GM12878 (cell line): ENCODE measurements around the gene COX18. TPM values are rescaled to one million over a fixed set of nuclear protein-coding genes. Genes with fewer than 3 reads are reported as not detected.

Experiments used
- ATAC-seq: fragments of 200-7000 bp; cut with Tn5 transposase; 3 replicates; pipeline ENCODE4 v1.9.1; 2020; ENCODE audit warnings: mild to moderate bottlenecking, moderate library complexity
- BruUV-seq: library from RNA; stranded (reverse); fragments of 400-500 nt; replicated peaks from 2 replicates; lab custom pipeline; 2021; lab: Mats Ljungman, UMichigan
- CTCF ChIA-PET: fragments of 300-600 bp; sonication (Branson Sonifier 250); formaldehyde crosslinking; extraction: SDS; loops from one replicate; lab custom pipeline; 2021; ENCODE audit warnings: inconsistent platforms; lab: Yijun Ruan, JAX
- POLR2A ChIA-PET: fragments of 350-600 bp; formaldehyde crosslinking; extraction: SDS; loops from one replicate; lab custom pipeline; 2021; ENCODE audit warnings: inconsistent platforms; lab: Charles Lee
- RAD21 ChIA-PET: fragments of 300-600 bp; sonication (Branson Sonifier 250); formaldehyde crosslinking; loops from one replicate; lab custom pipeline; 2023; ENCODE audit warnings: antibody characterized with exemption; ENCODE audit not compliant: unreplicated experiment; lab: Charles Lee
- SMC1A ChIA-PET: fragments of 300-600 bp; sonication (Branson Sonifier 250); formaldehyde crosslinking; loops from one replicate; lab custom pipeline; 2023; ENCODE audit not compliant: unreplicated experiment, uncharacterized antibody; lab: Charles Lee
- DNase-seq: peaks from one replicate; pipeline ENCODE4 v3.0.0-alpha.2; 2011; ENCODE audit warnings: low read depth, low spot score
- FAIRE-seq: peaks from 3 replicates; lab custom pipeline; 2011; peaks lifted over from hg19 to GRCh38; lab: Jason Lieb, UNC
- H2AFZ ChIP-seq: 2 replicates; pipeline ENCODE4 v1.6.0; 2011; ENCODE audit warnings: low read depth, low read length, control low read depth; ENCODE audit not compliant: control insufficient read depth
- H3K27ac ChIP-seq: 2 replicates; pipeline ENCODE4 v1.5.1; 2011; ENCODE audit warnings: control low read depth; ENCODE audit not compliant: control insufficient read depth, insufficient read depth
- H3K27me3 ChIP-seq, 2 experiments: replicated peaks in 1 of 2; 2 replicates each; pipeline versions ENCODE4 v1.6.0 to v1.6.1; 2011; ENCODE audit warnings: low read length in 1 of 2; ENCODE audit not compliant: control insufficient read depth in 2 of 2, insufficient read depth in 2 of 2
- H3K36me3 ChIP-seq, 2 experiments: 2 replicates each; pipeline ENCODE4 v1.5.1; 2011; ENCODE audit warnings: low read length in 1 of 2; ENCODE audit not compliant: control insufficient read depth in 2 of 2, insufficient read depth in 2 of 2
- H3K4me1 ChIP-seq: 2 replicates; pipeline ENCODE4 v1.6.1; 2011; ENCODE audit warnings: mild to moderate bottlenecking, low read length, moderate library complexity, mixed read lengths; ENCODE audit not compliant: control insufficient read depth, insufficient read depth
- H3K4me2 ChIP-seq: 2 replicates; pipeline ENCODE4 v1.6.0; 2011; ENCODE audit warnings: control low read depth; ENCODE audit not compliant: control insufficient read depth, insufficient read depth
- H3K4me3 ChIP-seq: fragments of 200-600 bp; sonication (generic); 2 replicates; pipeline ENCODE4 v1.5.1; 2016
- H3K79me2 ChIP-seq: 2 replicates; pipeline ENCODE4 v1.6.0; 2011; ENCODE audit warnings: low read length; ENCODE audit not compliant: control insufficient read depth, insufficient read depth
- H3K9ac ChIP-seq: 2 replicates; pipeline ENCODE4 v1.8.0; 2011; ENCODE audit warnings: low read length, control low read depth, mixed read lengths; ENCODE audit not compliant: control insufficient read depth, insufficient read depth
- H3K9me3 ChIP-seq: replicated peaks from 3 replicates; pipeline ENCODE4 v1.5.1; 2011; ENCODE audit warnings: mild to moderate bottlenecking, low read length; ENCODE audit not compliant: control insufficient read depth, insufficient read depth
- H4K20me1 ChIP-seq: 2 replicates; pipeline ENCODE4 v1.6.0; 2011; ENCODE audit not compliant: control insufficient read depth, insufficient read depth
- BACH1 ChIP-seq: fragments of 450-650 bp; IDR thresholded peaks from 2 replicates; pipeline ENCODE4 v1.6.1; 2017; ENCODE audit warnings: mild to moderate bottlenecking, borderline replicate concordance
- ESRRA ChIP-seq: IDR thresholded peaks from 2 replicates; pipeline ENCODE4 v1.6.1; 2012; ENCODE audit warnings: mild to moderate bottlenecking, low read length, improper control_type of control experiment
- ETV6 ChIP-seq, 2 experiments: fragments of 450-650 bp in 1 of 2; IDR thresholded peaks in 1 of 2; conservative IDR thresholded peaks in 1 of 2; 2 replicates each; pipeline ENCODE4 v1.6.1; 2014; ENCODE audit warnings: antibody characterized with exemption in 1 of 2, borderline replicate concordance in 1 of 2, low read depth in 1 of 2, mild to moderate bottlenecking in 1 of 2, moderate library complexity in 1 of 2
- IKZF2 ChIP-seq, 2 experiments: fragments of 450-650 bp; IDR thresholded peaks; 2 replicates each; pipeline ENCODE4 v1.6.1; 2017; ENCODE audit warnings: mild to moderate bottlenecking in 2 of 2, moderate library complexity in 2 of 2
- IRF5 ChIP-seq: fragments of 450-650 bp; IDR thresholded peaks from 2 replicates; pipeline ENCODE4 v1.6.1; 2017; ENCODE audit warnings: borderline replicate concordance
- LARP7 ChIP-seq: fragments of 450-650 bp; IDR thresholded peaks from 2 replicates; pipeline ENCODE4 v1.6.1; 2017; ENCODE audit warnings: mild to moderate bottlenecking
- MEF2A ChIP-seq: IDR thresholded peaks from 2 replicates; pipeline ENCODE4 v1.6.1; 2011; ENCODE audit warnings: low read depth, mild to moderate bottlenecking, low read length, moderate library complexity; ENCODE audit not compliant: insufficient read depth
- MEF2B ChIP-seq: fragments of 450-650 bp; IDR thresholded peaks from 2 replicates; pipeline ENCODE4 v1.6.1; 2018; ENCODE audit warnings: mild to moderate bottlenecking, moderate library complexity; ENCODE audit not compliant: partially characterized antibody, poor library complexity, severe bottlenecking
- RAD51 ChIP-seq: fragments of 450-650 bp; IDR thresholded peaks from 2 replicates; pipeline ENCODE4 v1.6.1; 2016; ENCODE audit warnings: moderate library complexity, mild to moderate bottlenecking, inconsistent platforms
- RCOR1 ChIP-seq: conservative IDR thresholded peaks from 2 replicates; pipeline ENCODE4 v1.6.1; 2012; ENCODE audit warnings: low read depth, low read length, improper control_type of control experiment
- STAT1 ChIP-seq: fragments of 450-650 bp; conservative IDR thresholded peaks from 2 replicates; pipeline ENCODE4 v1.6.1; 2014; ENCODE audit warnings: antibody characterized with exemption, mild to moderate bottlenecking
- ZBTB4 ChIP-seq: fragments of 450-650 bp; formaldehyde crosslinking; IDR thresholded peaks from 2 replicates; pipeline ENCODE4 v1.4.0; 2022; ENCODE audit warnings: mild to moderate bottlenecking, moderate library complexity
- ZNF217 ChIP-seq: fragments of 450-650 bp; IDR thresholded peaks from 2 replicates; pipeline ENCODE4 v1.6.1; 2017; ENCODE audit warnings: antibody characterized with exemption, mild to moderate bottlenecking
- ZNF24 ChIP-seq: fragments of 450-650 bp; IDR thresholded peaks from 2 replicates; pipeline ENCODE4 v1.6.1; 2017; ENCODE audit warnings: antibody characterized with exemption, mild to moderate bottlenecking
- ZNF274 ChIP-seq: IDR thresholded peaks from one replicate; pipeline ENCODE4 v1.8.0; 2011; ENCODE audit not compliant: insufficient read length, insufficient read depth
- WGBS: methylation state at CpG from one replicate; pipeline ENCODE4 v1.1.6; 2016; ENCODE audit warnings: low lambda C conversion rate; ENCODE audit not compliant: insufficient replicate concordance, insufficient coverage; ENCODE audit errors: missing lambda C conversion rate; 5-methylcytosine and 5-hydroxymethylcytosine counted together
- in situ Hi-C: fragments of 300-500 bp; cut with MboI; formaldehyde crosslinking; loops from 9 replicates; pipeline ENCODE4 v1.14.3; 2018; ENCODE audit warnings: mixed read lengths
- intact Hi-C: fragments of 100-400 bp; cut with micrococcal nuclease; formaldehyde crosslinking; loops from one replicate; pipeline ENCODE4 v1.14.2; 2022; ENCODE audit not compliant: unreplicated experiment
- polyA plus RNA-seq, 11 experiments: library from polyadenylated mRNA; depleted of rRNA in 4 of 11; unstranded in 6 of 11; stranded (reverse) in 5 of 11; fragments of >200 nt; fragmentation: Nextera tagmentation in 4 of 11; fragmentation: Illumina TruSeq in 1 of 11; extraction: Ambion mirVana in 4 of 11; extraction: Trizol in 1 of 11; gene quantifications; 1 replicate in 1 of 11; 2 replicates in 10 of 11; pipeline versions ENCODE4 v1.2.1 to v1.2.3, GENCODE V29; 2011 to 2016; ENCODE audit warnings: inconsistent platforms in 2 of 11, missing spikeins in 2 of 11, low read depth in 1 of 11
- total RNA-seq, 4 experiments: library from RNA; depleted of rRNA in 3 of 4; stranded (reverse); fragments of >200 nt in 3 of 4; fragmentation: Illumina TruSeq in 1 of 4; extraction: Trizol in 1 of 4; gene quantifications; 2 replicates each; pipeline versions ENCODE4 v1.2.1 to v1.2.3, GENCODE V29; 2013 to 2021

The COX18 gene
- total and polyA plus RNA-seq, 10 of the 15 experiments (the other 5 are each of a cell fraction or from before 2014, with no cell fraction given): 7.2 to 36.4 (median 17.7) TPM

GRCh38 chr4:73098016-73098415, 28.5 kb upstream of the COX18 start:
- 99% methylated on average over 4 of the region's 4 CpGs for WGBS
- Histone ChIP-seq H3K79me2 (no peaks in the 10 kb centered on the region), H3K27ac (no peak overlapping the region), H4K20me1 (no peaks in the 10 kb centered on the region), H3K9me3 (no peaks in the 10 kb centered on the region), H3K27me3 (no peaks in the 10 kb centered on the region), H3K9ac (no peak overlapping the region), H3K4me2 (no peak overlapping the region), H3K4me3 (no peak overlapping the region), H3K4me1 (no peaks in the 10 kb centered on the region), H2AFZ (no peak overlapping the region), H3K36me3 (peaks cover 6 to 24% of the 10 kb centered on the region in 2 experiments)
- no peak for ATAC-seq
- no TSS peak for BruUV-seq
- DNase-seq: no peak
- ChIA-PET POLR2A (no interaction called here), CTCF (interaction anchor here (1.0 to 1.5 kb wide), 3 partner anchors 9 to 19 kb away, joined by 3 to 5 read pairs (median 3); no protein-coding TSS in a partner anchor), SMC1A (interaction anchor here (0.7 kb wide), 1 partner anchor 144 kb away, joined by 4 read pairs; no protein-coding TSS in a partner anchor), RAD21 (no interaction called here)
- intact Hi-C loops (no loop called here), in situ Hi-C loops (no loop called here)
- no peak for TF ChIP-seq ESRRA
- TF ChIP-seq LARP7: no peak
- no peak for TF ChIP-seq ZBTB4
- no peak for TF ChIP-seq IKZF2 (IDR thresholded peaks at IDR 0.05)
- no peak for TF ChIP-seq ZNF24
- TF ChIP-seq RAD51: no peak
- TF ChIP-seq BACH1: no peak
- TF ChIP-seq ZNF217: no peak
- no peak for TF ChIP-seq MEF2B
- no peak for TF ChIP-seq RCOR1
- no peak for TF ChIP-seq IRF5
- TF ChIP-seq MEF2A: no peak
- no peak for TF ChIP-seq ETV6 (conservative IDR thresholded peaks at IDR 0.05 in 1 of 2, IDR thresholded peaks at IDR 0.05 in 1 of 2; ENCODE audit: borderline replicate concordance in 1 of 2, low read depth in 1 of 2)
- TF ChIP-seq STAT1: no peak
- no peak for TF ChIP-seq ZNF274
- FAIRE-seq: no peak
